ENCODE data around the gene AK1. TPM values are rescaled to one million over a fixed set of nuclear protein-coding genes. Genes with fewer than 3 reads are reported as not detected.

AK1 gene
- total and polyA plus RNA-seq, 2 of the 13 experiments (the other 11 are each of a cell fraction or from before 2014, with no cell fraction given): 19.1 to 32.8 TPM

GRCh38 chr9:127828262-127829031 lies 49.0 kb downstream of the AK1 start (continued):
- no peak for TF ChIP-seq ZNF660 (CRISPR knock-in tag; IDR thresholded peaks at IDR 0.05; ENCODE audit: borderline replicate concordance, low read depth)
- TF ChIP-seq POGZ (CRISPR knock-in tag; IDR thresholded peaks at IDR 0.05): 0 out of 2 replicates have a peak, but pooled peaks have one; percentile 22
- no peak for TF ChIP-seq PCBP1 (IDR thresholded peaks at IDR 0.05; ENCODE audit: borderline replicate concordance, low read depth, low read length)
- TF ChIP-seq, protein P1, sequence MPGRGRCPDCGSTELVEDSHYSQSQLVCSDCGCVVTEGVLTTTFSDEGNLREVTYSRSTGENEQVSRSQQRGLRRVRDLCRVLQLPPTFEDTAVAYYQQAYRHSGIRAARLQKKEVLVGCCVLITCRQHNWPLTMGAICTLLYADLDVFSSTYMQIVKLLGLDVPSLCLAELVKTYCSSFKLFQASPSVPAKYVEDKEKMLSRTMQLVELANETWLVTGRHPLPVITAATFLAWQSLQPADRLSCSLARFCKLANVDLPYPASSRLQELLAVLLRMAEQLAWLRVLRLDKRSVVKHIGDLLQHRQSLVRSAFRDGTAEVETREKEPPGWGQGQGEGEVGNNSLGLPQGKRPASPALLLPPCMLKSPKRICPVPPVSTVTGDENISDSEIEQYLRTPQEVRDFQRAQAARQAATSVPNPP (CRISPR knock-in tag; IDR thresholded peaks at IDR 0.05): no peak
- no peak for TF ChIP-seq CCDC6 (CRISPR knock-in tag; IDR thresholded peaks at IDR 0.05)
- TF ChIP-seq SAFB2 (CRISPR knock-in tag; IDR thresholded peaks at IDR 0.05; ENCODE audit: borderline replicate concordance, low read depth): peak; percentile 46; the same call in 1 of the 2 replicates
- no peak for TF ChIP-seq ZNF367 (CRISPR knock-in tag; IDR thresholded peaks at IDR 0.05; ENCODE audit: borderline replicate concordance)
- TF ChIP-seq JUNB (CRISPR knock-in tag; IDR thresholded peaks at IDR 0.05; ENCODE audit: borderline replicate concordance): no peak
- no peak for TF ChIP-seq ZNF530 (CRISPR knock-in tag; IDR thresholded peaks at IDR 0.05; ENCODE audit: low read depth)
- no peak for TF ChIP-seq AHR (CRISPR knock-in tag; IDR thresholded peaks at IDR 0.05)
- TF ChIP-seq ZNF574 (CRISPR knock-in tag; IDR thresholded peaks at IDR 0.05): peak; percentile 90
- no peak for TF ChIP-seq CENPBD1 (CRISPR knock-in tag; IDR thresholded peaks at IDR 0.05; ENCODE audit: borderline replicate concordance, low read depth)
- no peak for TF ChIP-seq ZNF558 (CRISPR knock-in tag; IDR thresholded peaks at IDR 0.05; ENCODE audit: borderline replicate concordance)
- no peak for TF ChIP-seq SMAD3 (CRISPR knock-in tag; IDR thresholded peaks at IDR 0.05)
- no peak for TF ChIP-seq PRMT3 (CRISPR knock-in tag; IDR thresholded peaks at IDR 0.05; ENCODE audit: borderline replicate concordance, low read depth)
- no peak for TF ChIP-seq FLYWCH1 (CRISPR knock-in tag; IDR thresholded peaks at IDR 0.05)
- TF ChIP-seq SOX13 (IDR thresholded peaks at IDR 0.05): no peak
- no peak for TF ChIP-seq SOX13 (CRISPR knock-in tag; conservative IDR thresholded peaks at IDR 0.05 in 1 of 2, IDR thresholded peaks at IDR 0.05 in 1 of 2)
- TF ChIP-seq ZNF747 (CRISPR knock-in tag; IDR thresholded peaks at IDR 0.05; ENCODE audit: borderline replicate concordance): no peak; the same call in 1 of the 2 replicates
- peak; percentile 27 for TF ChIP-seq AGO2 (optimal IDR thresholded peaks at IDR 0.05; ENCODE audit: low read depth, low read length)
- TF ChIP-seq RBFOX2 (IDR thresholded peaks at IDR 0.05; ENCODE audit: low read depth, low read length): peak; percentile 84
- no peak for TF ChIP-seq ARNTL (CRISPR knock-in tag; IDR thresholded peaks at IDR 0.05)
- TF ChIP-seq ZNF562 (CRISPR knock-in tag; IDR thresholded peaks at IDR 0.05; ENCODE audit: borderline replicate concordance): no peak
- TF ChIP-seq ZNF207 (IDR thresholded peaks at IDR 0.05; ENCODE audit: borderline replicate concordance): no peak

Measured in HepG2 (cell line).